ENCODE measurements around the gene PEX12.
"Not testable (repeated sequence)": the region's sequence is repeated elsewhere in the genome, so short reads cannot be mapped to it uniquely, and the experiment has no call there.

The PEX12 gene

DNA sequence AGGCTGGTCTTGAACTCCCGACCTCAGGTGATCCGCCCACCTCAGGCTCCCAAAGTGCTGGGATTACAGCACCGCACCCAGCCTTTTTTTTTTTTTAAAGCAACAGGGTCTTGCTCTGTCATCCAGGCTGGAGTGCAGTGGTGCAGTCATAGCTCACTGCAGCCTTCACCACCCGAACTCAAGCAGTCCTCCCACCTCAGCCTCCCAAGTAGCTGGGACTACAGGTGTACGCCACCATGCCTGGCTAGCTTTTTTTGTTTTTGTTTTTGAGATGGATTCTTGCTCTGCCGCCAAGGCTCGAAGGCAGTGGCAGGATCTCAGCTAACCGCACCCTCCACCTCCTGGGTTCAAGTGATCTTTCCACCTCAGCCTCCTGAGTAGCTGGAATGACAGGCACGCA is 43.0 kb downstream of the PEX12 start:
- DNase-seq, result not testable (repeated sequence)

DNA sequence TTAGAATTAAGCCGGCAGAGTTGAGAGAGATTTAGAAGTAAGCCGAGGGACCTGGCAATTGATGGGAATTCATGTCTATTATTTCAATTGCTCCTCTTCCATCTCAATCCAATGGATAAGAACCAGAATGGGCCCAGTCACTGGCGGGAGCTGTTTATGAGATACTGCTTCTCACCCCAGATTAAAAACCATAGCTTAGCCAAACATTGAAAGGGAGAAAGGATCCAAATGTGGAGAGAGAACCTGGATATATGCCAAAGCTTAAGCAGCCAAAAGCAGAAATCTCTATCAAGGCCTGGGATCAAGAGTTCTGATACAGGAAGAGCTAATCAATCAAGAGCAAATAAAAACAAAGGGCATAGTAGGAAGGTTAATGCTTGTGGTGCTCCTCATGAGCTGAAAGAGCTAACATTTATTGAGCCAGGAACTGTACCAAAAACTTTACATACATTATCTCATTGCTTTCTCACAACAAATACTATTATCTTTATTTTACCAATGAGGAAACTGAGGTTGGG is 43.7 kb downstream of the PEX12 start:
- DNase-seq, result no peak

DNA sequence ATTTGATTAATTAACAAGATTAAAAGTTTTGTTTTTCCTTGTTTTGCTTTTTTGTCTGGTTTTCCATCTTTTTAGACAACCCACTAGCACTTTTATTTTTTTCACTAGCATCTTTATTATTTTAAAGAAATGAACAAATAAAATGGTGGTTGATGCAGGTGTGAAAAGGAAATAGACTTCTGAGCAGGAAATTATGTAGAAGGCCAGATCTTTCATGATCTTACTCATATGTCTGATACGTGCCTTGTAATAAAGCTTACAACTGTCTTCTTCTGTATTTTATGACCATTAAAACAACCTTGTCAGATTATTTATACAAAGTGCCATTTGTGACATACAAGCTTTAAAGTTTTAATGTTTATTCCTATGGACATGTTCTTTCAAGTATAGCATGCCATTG is 47.2 kb downstream of the PEX12 start:
- no peak for DNase-seq

DNA sequence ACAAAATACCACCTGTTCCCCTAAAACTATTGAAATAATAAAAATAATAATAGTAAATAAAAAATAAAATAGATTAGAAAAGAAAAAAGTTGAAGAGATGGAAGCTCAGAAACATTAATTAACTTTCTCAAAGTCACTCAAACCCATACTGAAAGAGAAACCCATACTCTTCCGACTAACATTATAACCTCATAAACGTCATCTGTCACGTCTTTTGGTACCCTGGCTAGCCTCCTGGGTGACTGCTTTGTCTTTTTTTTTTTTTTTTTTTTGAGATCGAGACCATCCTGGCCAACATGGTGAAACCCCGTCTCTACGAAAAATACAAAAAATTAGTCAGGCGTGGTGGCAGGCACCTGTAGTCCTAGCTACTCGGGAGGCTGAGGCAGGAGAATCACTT is 48.5 kb downstream of the PEX12 start:
- DNase-seq, result no peak

DNA sequence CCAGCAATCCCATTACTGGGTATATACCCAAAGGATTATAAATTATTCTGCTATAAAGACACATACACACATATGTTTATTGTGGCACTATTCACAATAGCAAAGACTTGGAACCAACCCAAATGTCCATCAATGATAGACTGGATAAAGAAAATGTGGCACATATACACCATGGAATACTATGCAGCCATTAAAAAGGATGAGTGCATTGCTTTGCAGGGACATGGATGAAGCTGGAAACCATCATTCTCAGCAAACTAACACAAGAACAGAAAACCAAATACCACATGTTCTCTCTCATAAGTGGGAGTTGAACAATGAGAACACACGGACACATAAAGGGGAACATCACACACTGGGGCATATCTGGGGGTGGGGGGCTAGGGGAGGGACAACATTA is 49.0 kb downstream of the PEX12 start:
- DNase-seq, result not testable (repeated sequence)

All from NCI-H526 treated with DMSO at 0.1 percent for 48 hours (cell line).